K562 (cell line): ENCODE measurements around the gene DGCR8. TPM values are rescaled to one million over a fixed set of nuclear protein-coding genes. Genes with fewer than 3 reads are reported as not detected.
A peak's percentile ranks its signal among the peaks of the same experiment; 100 is the strongest.

Source experiments
- GTF2F1 ChIP-seq: IDR thresholded peaks from 2 replicates; pipeline ENCODE4 v1.6.1; 2011; ENCODE audit warnings: low read depth, low read length, improper control_type of control experiment
- MAZ ChIP-seq, 2 experiments: fragments of 450-650 bp in 1 of 2; sonication (generic) in 1 of 2; formaldehyde crosslinking; IDR thresholded peaks in 1 of 2; conservative IDR thresholded peaks in 1 of 2; 2 replicates each; pipeline versions ENCODE4 v1.4.0 to v1.5.0; 2020; ENCODE audit warnings: mild to moderate bottlenecking in 1 of 2, missing genetic modification reagents in 1 of 2
- OTX1 ChIP-seq: fragments of 450-650 bp; formaldehyde crosslinking; IDR thresholded peaks from 2 replicates; pipeline ENCODE4 v1.4.0; 2022; ENCODE audit warnings: mild to moderate bottlenecking
- SPI1 ChIP-seq: IDR thresholded peaks from 2 replicates; pipeline ENCODE4 v1.6.1; 2011; ENCODE audit warnings: low read depth, low read length, control low read depth, borderline replicate concordance
- SRF ChIP-seq, 2 experiments: fragments of 250-450, 450-650 bp in 1 of 2; sonication (Bioruptor Pico) in 1 of 2; sonication (generic) in 1 of 2; formaldehyde crosslinking; IDR thresholded peaks; 2 replicates each; pipeline versions ENCODE4 v1.5.0 to v1.5.1; 2020 to 2022; ENCODE audit warnings: mild to moderate bottlenecking in 1 of 2, missing genetic modification reagents in 1 of 2
- TBL1XR1 ChIP-seq, 2 experiments: IDR thresholded peaks; 2 replicates each; pipeline ENCODE4 v1.6.1; 2012; ENCODE audit warnings: improper control_type of control experiment in 2 of 2, low read length in 2 of 2, mild to moderate bottlenecking in 1 of 2
- THRB ChIP-seq: fragments of 450-650 bp; formaldehyde crosslinking; conservative IDR thresholded peaks from 2 replicates; pipeline ENCODE4 v1.4.0; 2022; ENCODE audit warnings: mild to moderate bottlenecking, missing genetic modification characterization
- WHSC1 ChIP-seq: IDR thresholded peaks from one replicate; pipeline ENCODE4 v1.6.1; 2012; ENCODE audit warnings: low read length, control low read depth, inconsistent platforms
- ZBTB9 ChIP-seq: fragments of 450-650 bp; formaldehyde crosslinking; IDR thresholded peaks from 2 replicates; pipeline ENCODE4 v1.4.0; 2020; ENCODE audit warnings: mild to moderate bottlenecking, moderate library complexity
- polyA plus RNA-seq, 8 experiments: library from polyadenylated mRNA; depleted of rRNA in 4 of 8; stranded (reverse) in 5 of 8; unstranded in 3 of 8; fragments of >200 nt; fragmentation: Nextera tagmentation in 2 of 8; fragmentation: Illumina TruSeq in 1 of 8; extraction: Ambion mirVana in 2 of 8; extraction: Trizol in 1 of 8; gene quantifications; 2 replicates each; pipeline versions ENCODE4 v1.2.1 to v1.2.3, GENCODE V29; 2011 to 2014; ENCODE audit warnings: inconsistent platforms in 1 of 8, missing spikeins in 1 of 8
- total RNA-seq, 7 experiments: library from RNA; depleted of rRNA in 6 of 7; stranded (reverse); fragments of >200 nt in 6 of 7; fragmentation: Illumina TruSeq in 2 of 7; extraction: Trizol in 2 of 7; gene quantifications; 2 replicates each; pipeline versions ENCODE4 v1.2.1 to v1.2.3, GENCODE V29; 2011 to 2021; ENCODE audit warnings: low replicate concordance in 1 of 7

Gene DGCR8
- total and polyA plus RNA-seq, 9 of the 15 experiments (the other 6 are each of a cell fraction or from before 2014, with no cell fraction given), result 5.9 to 144 (median 80.1) TPM

- TF ChIP-seq OTX1 (CRISPR knock-in tag) (peak; percentile 86; the same call in 1 of the 2 replicates), WHSC1 (peak; percentile 62), MAZ (CRISPR knock-in tag; conservative IDR thresholded peaks at IDR 0.05 in 1 of 2, IDR thresholded peaks at IDR 0.05 in 1 of 2) (0 out of 4 replicates have a peak, but pooled peaks of 1 of the 2 experiments have one; percentile 6), TBL1XR1 (IDR thresholded peaks at IDR 0.05; ENCODE audit: low read length in 2 of 2) (0 out of 4 replicates have a peak, but pooled peaks of 1 of the 2 experiments have one; percentile 9), ZBTB9 (0 out of 2 replicates have a peak, but pooled peaks have one; percentile 29), SPI1 (peak; percentile 34; the same call in 1 of the 2 replicates), THRB (CRISPR knock-in tag) (peak; percentile 82), GTF2F1 (peak; percentile 40; the same call in 1 of the 2 replicates), SRF (CRISPR knock-in tag; IDR thresholded peaks at IDR 0.05) (no peak)
These were observed 7.5 kb downstream of the DGCR8 start (continued) for GRCh38 chr22:20087319-20088262.
